Motor neuron (in vitro differentiated cells): ENCODE measurements around the gene MTERF4. TPM values are rescaled to one million over a fixed set of nuclear protein-coding genes. Genes with fewer than 3 reads are reported as not detected.

Source experiments
- ATAC-seq, 8 experiments: fragments of 200-7000 bp; cut with Tn5 transposase; replicated peaks in 6 of 8; 2 replicates each; pipeline ENCODE4 v1.8.0; 2021; ENCODE audit warnings: mild to moderate bottlenecking in 8 of 8, moderate library complexity in 8 of 8
- H3K27ac ChIP-seq, 2 donors: fragments of 250-450 bp; sonication (Bioruptor Pico); 2 replicates each; pipeline ENCODE4 v1.9.0; 2021; ENCODE audit warnings: antibody characterized with exemption in 2 of 2, mild to moderate bottlenecking in 2 of 2, moderate library complexity in 1 of 2
- H3K4me1 ChIP-seq, 2 donors: fragments of 250-450 bp; sonication (Bioruptor Pico); replicated peaks in 1 of 2; 2 replicates each; pipeline ENCODE4 v1.6.1; 2021; ENCODE audit warnings: antibody characterized with exemption in 2 of 2, mild to moderate bottlenecking in 2 of 2, moderate library complexity in 1 of 2
- H3K4me3 ChIP-seq, 5 donors: fragments of 250-450 bp; sonication (Bioruptor Pico); 2 replicates each; pipeline ENCODE4 v1.9.0; 2021; ENCODE audit warnings: antibody characterized with exemption in 5 of 5, mild to moderate bottlenecking in 5 of 5, moderate library complexity in 4 of 5
- WGBS, 10 experiments: fragments of 450-650 bp; shearing (Covaris generic); methylation state at CpG; one replicate each; pipeline ENCODE4 v1.0.0; 2022; 5-methylcytosine and 5-hydroxymethylcytosine counted together
- in situ Hi-C, 9 experiments: fragments of 400-800 bp; cut with MboI; loops; one replicate each; pipeline ENCODE4 v1.15.0; 2021; ENCODE audit warnings: low sequenced_read_pairs in 9 of 9, low pct_unique_long_range_greater_than_20kb in 2 of 9; ENCODE audit not compliant: unreplicated experiment in 9 of 9
- total RNA-seq, 8 experiments: library from RNA; unstranded; fragments of 300-600 nt; gene quantifications; 2 replicates each; pipeline versions ENCODE4 v1.2.3 to v1.2.4, GENCODE V29; 2022

Gene MTERF4
- total RNA-seq, 8 experiments from 2014 or later, result 21.6 to 39.3 (median 30.5) TPM

DNA sequence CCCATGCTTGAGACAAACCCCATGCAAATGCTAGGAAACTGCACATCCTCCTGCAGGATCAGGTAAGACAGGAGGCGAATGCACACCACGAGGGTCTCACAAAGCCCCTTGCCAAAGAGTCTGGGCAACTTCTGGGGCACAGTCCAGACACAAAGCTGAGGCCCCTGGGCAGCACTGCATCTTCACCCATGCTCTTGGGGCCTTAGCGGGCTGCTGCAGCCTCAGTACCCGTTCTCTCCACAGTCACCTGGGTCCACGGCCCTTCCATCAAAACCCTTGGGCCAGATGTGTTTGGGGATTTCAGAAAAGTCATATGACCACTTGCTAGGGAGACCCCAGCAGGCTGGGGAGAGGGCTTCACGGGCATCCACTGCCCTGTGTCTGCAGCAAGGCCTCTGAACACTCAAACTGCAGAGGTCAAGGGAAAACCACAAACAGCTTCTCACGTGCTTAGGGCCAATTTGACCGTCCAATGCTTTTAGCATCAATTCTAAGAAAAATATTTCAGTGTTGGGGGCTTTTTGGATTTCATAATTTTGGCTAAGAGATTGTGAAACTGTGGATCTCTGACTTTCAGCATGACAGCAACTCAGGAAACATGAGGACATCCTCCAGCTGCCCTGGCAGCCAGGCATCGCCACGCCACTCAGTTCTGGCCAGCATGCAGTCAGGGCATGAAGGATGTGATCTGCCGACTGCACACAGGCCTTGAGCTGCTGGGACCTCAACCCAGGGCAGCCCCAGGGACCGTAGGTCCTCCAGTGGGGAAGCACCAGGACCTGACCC lies 27.2 kb upstream of the MTERF4 start:
- no peaks in the 10 kb centered on the region for H3K4me1 ChIP-seq
- no peak overlapping the region for H3K27ac ChIP-seq
- no peak overlapping the region for H3K4me3 ChIP-seq
- ATAC-seq, result no peak
- 40 to 100% (median 83%) methylated on average over 1 to 4 of the region's 12 CpGs; no CpG with 5 or more reads in 3 of the 10 experiments for WGBS, 10 experiments
- in situ Hi-C loops, result no loop called here

DNA sequence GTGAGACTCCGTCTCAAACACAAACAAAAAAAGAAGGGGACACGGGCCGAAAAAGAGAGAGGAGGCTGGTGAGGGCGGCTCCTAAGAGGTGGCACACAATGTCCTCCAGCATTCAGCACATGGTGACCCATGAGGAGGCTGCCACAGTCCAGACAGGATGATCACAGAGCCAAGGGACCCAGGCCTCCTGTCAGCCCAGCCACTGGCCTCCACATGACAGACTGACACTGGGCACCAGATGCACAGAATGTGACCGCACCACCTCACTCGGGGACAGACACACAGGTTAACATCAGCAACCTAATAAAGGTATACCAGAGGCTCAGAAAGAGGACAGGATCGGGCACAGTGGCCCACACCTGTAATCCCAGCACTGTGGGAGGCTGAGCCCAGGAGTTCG lies 26.2 kb upstream of the MTERF4 start:
- WGBS, 10 experiments, result 83 to 100% (median 94%) methylated on average over 1 to 5 of the region's 8 CpGs; no CpG with 5 or more reads in 5 of the 10 experiments
- ATAC-seq, result no peak

DNA sequence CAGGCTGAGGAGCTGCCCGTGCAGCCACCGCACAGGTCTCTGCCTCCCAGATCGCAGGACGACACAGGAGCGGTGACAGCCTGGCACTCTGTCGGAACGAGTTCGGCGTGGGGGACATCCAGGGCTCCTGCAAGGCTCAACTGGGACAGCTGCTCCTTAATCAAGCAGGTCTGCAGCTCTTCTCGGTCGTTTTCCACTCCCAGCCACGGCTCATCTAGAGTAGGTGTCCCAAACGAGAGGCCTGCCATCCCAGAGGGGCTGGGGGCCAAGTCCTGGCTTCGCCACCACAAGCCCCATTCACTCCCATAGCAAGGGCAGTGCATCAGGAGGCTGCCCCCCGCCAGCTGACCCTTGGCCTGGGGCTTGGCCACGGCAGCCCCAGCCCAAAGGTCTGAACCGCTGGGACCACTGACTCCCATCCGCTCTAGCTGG lies 24.7 kb upstream of the MTERF4 start:
- 94 to 100% (median 97%) methylated on average over 4 to 13 of the region's 18 CpGs; no CpG with 5 or more reads in 6 of the 10 experiments for WGBS, 10 experiments
- Histone ChIP-seq H3K27ac (no peak overlapping the region), H3K4me1 (no peaks in the 10 kb centered on the region), H3K4me3 (no peak overlapping the region)
- ATAC-seq, result no peak
- in situ Hi-C loops, result no loop called here

More for the DNA sequence above, 26.2 kb upstream of the MTERF4 start:
- Histone ChIP-seq H3K4me1 (no peaks in the 10 kb centered on the region), H3K4me3 (no peak overlapping the region), H3K27ac (no peak overlapping the region)
- in situ Hi-C loops, result no loop called here

DNA sequence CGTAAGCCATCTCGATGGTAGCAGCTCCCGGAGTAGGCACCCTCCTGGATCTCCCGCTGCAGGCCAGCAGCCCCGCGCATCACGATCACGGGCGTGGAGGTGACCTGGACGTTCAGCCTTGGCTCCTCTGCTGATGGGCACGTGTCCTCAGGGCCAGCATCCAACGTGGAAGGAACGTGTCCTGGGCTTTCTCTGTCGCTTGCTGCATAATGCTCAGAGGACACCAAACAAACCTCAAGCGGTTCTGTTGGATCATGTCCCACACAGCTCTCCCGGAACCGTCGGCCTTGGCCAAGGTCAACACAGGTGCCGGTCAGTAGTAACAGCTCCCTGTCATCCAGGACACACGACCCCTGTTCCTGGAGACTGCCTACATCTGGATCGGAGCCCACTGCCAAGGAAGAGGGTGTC lies 24.1 kb upstream of the MTERF4 start:
- no peak overlapping the region for H3K27ac ChIP-seq
- WGBS, 10 experiments, result 70 to 100% (median 94%) methylated on average over 2 to 7 of the region's 21 CpGs; no CpG with 5 or more reads in 3 of the 10 experiments
- H3K4me1 ChIP-seq, result no peaks in the 10 kb centered on the region
- H3K4me3 ChIP-seq, result no peak overlapping the region
- no peak for ATAC-seq
- in situ Hi-C loops, result no loop called here

DNA sequence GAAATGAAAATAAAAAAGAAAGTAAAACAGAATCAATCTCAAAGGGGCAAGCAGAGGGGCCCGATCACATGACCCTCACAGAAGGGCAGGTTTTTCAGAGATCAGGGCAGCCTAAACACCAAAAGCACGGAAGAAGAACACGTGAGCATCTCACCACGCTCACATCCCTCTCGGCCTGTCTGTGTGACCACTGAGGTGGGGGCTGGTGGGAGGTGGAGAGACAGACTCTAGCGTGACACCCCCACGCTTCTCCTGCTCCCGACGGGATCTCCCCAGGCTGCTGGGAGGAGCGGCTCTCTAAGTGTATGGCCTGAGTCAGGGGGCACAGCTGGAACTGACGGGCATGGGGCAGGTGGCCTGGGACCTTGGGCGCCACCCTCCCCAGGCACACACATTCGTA lies 23.5 kb upstream of the MTERF4 start:
- Histone ChIP-seq H3K27ac (no peak overlapping the region), H3K4me3 (no peak overlapping the region), H3K4me1 (no peaks in the 10 kb centered on the region)
- 80 to 100% (median 89%) methylated on average over 1 to 8 of the region's 13 CpGs; no CpG with 5 or more reads in 2 of the 10 experiments for WGBS, 10 experiments
- ATAC-seq, result no peak
- in situ Hi-C loops, result no loop called here

DNA sequence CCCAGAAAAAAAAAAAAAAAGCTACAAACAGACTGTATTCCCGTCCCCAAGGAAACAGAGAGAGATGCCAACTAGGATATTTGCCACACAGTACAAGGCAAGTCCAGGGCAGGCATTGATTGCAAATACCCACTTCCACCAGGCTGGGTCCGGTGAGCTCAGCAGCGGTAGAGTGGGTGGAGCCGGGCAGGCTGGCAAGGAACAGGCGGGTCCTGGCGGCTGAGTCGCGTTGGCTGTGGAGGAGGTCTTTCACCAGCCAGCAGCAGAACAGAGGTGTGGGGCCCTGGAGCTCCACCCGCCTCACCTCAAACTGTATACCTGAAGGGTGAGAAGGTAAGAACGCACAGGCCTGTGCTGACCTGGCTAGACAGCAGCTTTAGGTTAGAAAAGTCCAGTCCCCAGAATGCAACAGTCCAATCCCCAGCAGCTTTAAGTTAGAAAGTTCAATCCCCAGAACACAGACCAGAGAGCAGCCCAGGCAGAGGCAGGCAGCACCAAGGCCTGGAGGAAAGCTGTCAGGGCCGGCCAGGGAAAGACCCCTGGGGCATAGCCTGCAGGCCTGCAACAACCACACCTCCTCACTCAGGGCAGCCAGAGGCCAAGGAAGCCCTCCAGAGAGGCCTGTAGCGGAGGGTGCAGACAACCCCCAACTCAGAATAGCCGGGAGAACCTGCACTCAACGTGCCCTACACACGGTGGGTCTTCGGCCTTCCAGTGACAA lies 21.9 kb upstream of the MTERF4 start:
- Histone ChIP-seq H3K4me1 (no peaks in the 10 kb centered on the region), H3K4me3 (no peak overlapping the region), H3K27ac (no peak overlapping the region)
- 67 to 100% (median 88%) methylated on average over 1 to 7 of the region's 16 CpGs; no CpG with 5 or more reads in 5 of the 10 experiments for WGBS, 10 experiments
- in situ Hi-C loops, result no loop called here
- ATAC-seq, result no peak

DNA sequence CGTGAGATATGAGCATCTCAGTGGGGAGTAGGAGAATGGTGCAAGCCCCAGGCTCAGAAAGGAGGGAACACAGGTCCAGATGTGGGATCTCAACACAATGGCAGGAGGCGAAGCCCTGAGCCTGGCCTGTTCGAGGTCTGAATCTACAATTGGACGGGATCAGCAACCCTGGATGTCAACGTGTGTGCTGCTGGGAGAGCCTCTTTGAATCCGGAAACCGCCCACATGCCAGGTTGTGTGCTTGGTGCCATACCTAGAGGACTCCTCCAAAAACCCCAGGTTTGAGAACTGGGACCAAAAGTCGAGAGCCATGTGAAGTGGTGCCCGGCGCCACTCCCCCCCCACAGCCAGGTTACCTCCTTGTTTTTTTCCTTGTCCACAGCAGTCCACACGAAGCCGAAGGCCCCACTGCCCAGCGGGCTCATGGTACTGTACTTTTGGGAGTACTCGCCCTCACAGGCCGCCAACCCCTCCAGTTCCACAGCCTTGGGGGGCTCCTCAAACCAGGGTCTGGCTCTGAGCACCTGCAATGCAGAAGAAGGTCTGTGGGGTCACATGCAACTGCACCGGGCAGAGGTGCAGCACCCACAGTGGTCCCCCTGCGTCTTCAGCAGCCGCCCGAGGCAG lies 20.4 kb upstream of the MTERF4 start:
- WGBS, 10 experiments, result 65 to 100% (median 94%) methylated on average over 1 to 14 of the region's 19 CpGs; no CpG with 5 or more reads in 1 of the 10 experiments

DNA sequence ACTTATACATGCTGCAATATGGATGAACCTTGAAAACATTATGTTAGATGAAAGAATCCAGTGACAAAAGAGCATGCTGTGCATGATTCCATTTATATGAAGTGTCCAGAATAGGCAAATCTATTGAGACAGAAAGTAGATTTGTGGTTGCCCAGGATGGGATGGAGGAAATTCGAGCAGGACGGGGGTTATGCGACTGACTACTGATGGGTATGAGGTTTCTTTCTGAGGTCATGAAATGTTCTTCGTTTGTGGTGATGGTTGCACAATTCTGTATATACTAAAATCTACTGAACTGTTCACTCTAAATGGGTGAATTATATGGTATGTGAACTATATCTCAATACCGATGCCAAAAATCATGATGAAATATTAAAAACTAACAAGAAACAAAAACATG lies 18.9 kb upstream of the MTERF4 start:
- WGBS, 10 experiments, result 82 to 100% (median 94%) methylated on average over 2 to 5 of the region's 5 CpGs
- Histone ChIP-seq H3K27ac (no peak overlapping the region), H3K4me3 (no peak overlapping the region), H3K4me1 (no peaks in the 10 kb centered on the region)
- ATAC-seq, result no peak
- in situ Hi-C loops, result no loop called here

More for the DNA sequence above, 20.4 kb upstream of the MTERF4 start:
- no peak for ATAC-seq
- no peaks in the 10 kb centered on the region for H3K4me1 ChIP-seq
- no peak overlapping the region for H3K27ac ChIP-seq
- no peak overlapping the region for H3K4me3 ChIP-seq
- in situ Hi-C loops, result no loop called here

DNA sequence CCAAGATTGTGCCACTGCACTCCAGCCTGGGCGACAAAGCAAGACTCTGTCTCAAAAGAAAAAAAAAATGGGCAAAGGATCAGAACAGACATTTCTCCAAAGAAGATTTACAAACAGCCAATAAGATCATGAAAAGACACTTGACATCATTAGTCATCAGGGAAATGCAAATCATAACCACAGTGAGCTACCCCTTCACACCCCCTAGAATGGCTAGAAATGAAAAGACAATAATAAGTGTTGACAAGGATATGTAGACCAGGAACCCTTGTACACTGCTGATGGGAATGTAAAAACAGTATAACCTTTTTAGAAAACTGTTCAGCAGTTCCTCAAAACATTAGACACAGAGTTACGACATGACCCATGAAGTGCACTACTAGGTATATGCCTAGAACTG lies 18.4 kb upstream of the MTERF4 start:
- in situ Hi-C loops, result no loop called here

DNA sequence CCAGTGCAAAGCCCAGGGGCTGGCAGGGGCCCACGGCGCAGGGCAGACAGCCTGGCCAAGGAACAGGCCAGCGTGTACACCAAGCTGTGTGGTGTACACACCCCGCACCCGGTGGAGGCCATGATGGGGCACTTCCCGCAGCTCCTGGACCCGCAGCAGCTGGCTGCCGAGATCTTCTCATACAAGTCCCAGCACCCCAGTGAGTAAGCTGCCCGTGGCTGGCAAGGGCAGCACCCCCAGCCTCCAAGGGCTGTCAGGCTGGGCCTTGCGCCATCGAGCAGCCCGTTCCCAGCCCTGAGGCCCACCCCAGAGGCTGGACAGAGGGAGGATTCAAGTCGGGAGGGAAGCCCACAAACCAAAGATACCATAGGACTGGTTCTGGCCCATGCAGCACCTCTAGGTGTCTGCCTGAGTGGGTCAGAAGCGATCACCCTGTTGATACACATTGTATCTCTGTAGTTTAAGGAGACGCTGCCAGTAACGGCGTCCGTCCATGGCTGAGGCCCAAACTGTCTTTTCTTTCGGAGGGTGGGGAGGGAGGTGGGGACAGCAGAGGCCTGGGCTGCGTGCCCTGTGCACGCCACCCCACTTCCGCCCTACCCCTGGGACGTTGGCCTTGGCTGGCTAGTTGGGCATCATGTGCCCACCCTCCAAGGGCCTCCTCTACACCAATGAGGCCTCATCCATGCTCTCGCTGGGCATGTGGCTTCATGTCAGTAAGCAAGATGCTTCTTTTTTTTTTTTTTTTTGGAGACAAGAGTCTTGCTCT lies 16.8 kb upstream of the MTERF4 start:
- Histone ChIP-seq H3K4me1 (no peaks in the 10 kb centered on the region), H3K27ac (no peak overlapping the region), H3K4me3 (no peak overlapping the region)
- no peak for ATAC-seq
- in situ Hi-C loops, result no loop called here
- 80 to 97% (median 93%) methylated on average over 1 to 6 of the region's 24 CpGs; no CpG with 5 or more reads in 7 of the 10 experiments for WGBS, 10 experiments

More for the DNA sequence above, 18.4 kb upstream of the MTERF4 start:
- no peak overlapping the region for H3K27ac ChIP-seq
- ATAC-seq, result no peak
- WGBS, 10 experiments, result 88 to 100% (median 100%) methylated on average over 1 to 2 of the region's 2 CpGs; no CpG with 5 or more reads in 2 of the 10 experiments
- no peaks in the 10 kb centered on the region for H3K4me1 ChIP-seq
- no peak overlapping the region for H3K4me3 ChIP-seq

DNA sequence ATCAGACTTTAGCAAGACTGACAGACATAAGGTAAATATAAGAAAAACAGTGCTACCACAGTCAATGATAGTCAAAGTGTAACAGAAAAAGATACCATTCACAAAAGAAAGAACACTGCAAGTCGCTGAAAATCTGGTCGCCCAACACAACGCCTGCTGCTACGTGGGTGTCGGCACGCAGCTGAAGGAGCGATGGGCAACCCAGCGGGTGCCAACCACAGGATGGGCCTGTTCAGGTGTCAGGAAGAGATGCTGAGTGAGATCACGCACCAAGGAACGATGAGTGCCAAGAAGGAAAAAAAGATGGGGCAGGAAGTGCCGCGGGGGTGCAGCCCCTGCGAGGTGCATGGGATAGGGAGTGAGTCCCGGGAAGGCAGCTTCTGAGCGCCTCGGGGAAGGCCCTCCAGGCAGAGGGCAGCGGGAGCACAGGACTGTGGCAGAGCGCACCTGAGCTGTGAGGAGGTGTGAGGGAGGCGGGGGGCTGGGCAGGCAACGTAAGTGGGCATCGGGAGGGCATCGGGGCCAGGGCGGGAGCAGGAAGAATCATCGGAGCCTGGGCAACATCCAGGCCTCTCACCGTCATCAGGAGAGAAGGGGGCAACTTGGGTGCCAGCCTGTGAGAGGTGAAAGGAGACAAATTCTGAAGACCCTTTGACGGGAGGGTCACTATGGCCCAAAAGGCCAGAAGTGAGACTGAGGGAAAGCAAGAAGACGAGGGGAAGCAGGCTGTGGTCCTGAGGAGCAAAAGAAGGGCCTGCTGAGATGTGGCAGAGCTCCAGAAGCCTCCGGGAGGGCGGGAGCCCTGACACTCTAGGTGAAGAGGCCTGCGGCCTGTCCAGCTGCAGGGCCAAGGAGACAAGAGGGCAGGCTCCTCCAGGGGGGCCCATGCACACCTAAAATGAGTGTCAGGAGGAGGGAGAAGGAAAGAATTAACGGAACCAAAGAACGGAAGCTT lies 14.8 kb upstream of the MTERF4 start:
- no peaks in the 10 kb centered on the region for H3K4me1 ChIP-seq
- no peak overlapping the region for H3K4me3 ChIP-seq
- ATAC-seq, result no peak
- H3K27ac ChIP-seq, result no peak overlapping the region
- in situ Hi-C loops, result no loop called here
- 83 to 100% (median 94%) methylated on average over 1 to 12 of the region's 32 CpGs for WGBS, 10 experiments

DNA sequence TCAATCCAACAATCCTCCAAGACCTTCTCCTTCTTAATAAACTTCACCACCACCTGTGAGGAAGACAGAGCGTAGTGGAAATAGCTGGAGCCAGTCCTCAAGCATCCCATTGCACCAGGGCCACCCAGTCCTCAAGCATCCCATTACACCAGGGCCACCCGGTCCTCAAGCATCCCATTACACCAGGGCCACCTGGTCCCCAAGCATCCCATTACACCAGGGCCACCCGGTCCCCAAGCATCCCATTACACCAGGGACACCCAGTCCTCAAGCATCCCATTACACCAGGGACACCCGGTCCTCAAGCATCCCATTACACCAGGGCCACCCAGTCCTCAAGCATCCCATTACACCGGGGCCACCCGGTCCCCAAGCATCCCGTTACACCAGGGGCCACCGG lies 13.3 kb upstream of the MTERF4 start:
- H3K4me1 ChIP-seq, result no peaks in the 10 kb centered on the region
- 82 to 100% (median 93%) methylated on average over 1 to 6 of the region's 8 CpGs; no CpG with 5 or more reads in 4 of the 10 experiments for WGBS, 10 experiments
- no peak overlapping the region for H3K27ac ChIP-seq
- ATAC-seq, result no peak
- H3K4me3 ChIP-seq, result no peak overlapping the region
- in situ Hi-C loops, result no loop called here
